ENCODE data around the gene SIGLEC12. TPM values are rescaled to one million over a fixed set of nuclear protein-coding genes. Genes with fewer than 3 reads are reported as not detected.
A peak's percentile ranks its signal among the peaks of the same experiment; 100 is the strongest.

Gene SIGLEC12
- total and polyA plus RNA-seq, 9 of the 15 experiments (the other 6 are each of a cell fraction or from before 2014, with no cell fraction given): 0.08 to 1.3 (median 0.54) TPM

GRCh38 chr19:51469162-51469561, 32.4 kb downstream of the SIGLEC12 start (continued):
- TF ChIP-seq ZBTB8A (IDR thresholded peaks at IDR 0.05; ENCODE audit: partially characterized antibody) (no peak), TAF1 (IDR thresholded peaks at IDR 0.05; ENCODE audit: control insufficient read depth, extremely low read depth, insufficient read depth, low read length, severe bottlenecking) (peak; percentile 17), RB1 (IDR thresholded peaks at IDR 0.05; ENCODE audit: low read depth) (no peak), ZNF592 (IDR thresholded peaks at IDR 0.05) (peak; percentile 62; the same call in 1 of the 2 replicates), UBTF (IDR thresholded peaks at IDR 0.05; ENCODE audit: borderline replicate concordance in 1 of 2, low read depth in 2 of 2, low read length in 2 of 2) (0 out of 4 replicates have a peak, but pooled peaks of 1 of the 2 experiments have one; percentile 46), TAF15 (IDR thresholded peaks at IDR 0.05; ENCODE audit: low read depth, low read length) (no peak), MGA (IDR thresholded peaks at IDR 0.05) (peak; percentile 83), KDM5B (IDR thresholded peaks at IDR 0.05; ENCODE audit: insufficient replicate concordance, low read depth, low read length) (no peak)

Measured in K562 (cell line).